Measurements from ENCODE around the gene F5.
A peak's percentile ranks its signal among the peaks of the same experiment; 100 is the strongest.
"Not testable (repeated sequence)": the region's sequence is repeated elsewhere in the genome, so short reads cannot be mapped to it uniquely, and the experiment has no call there.

The F5 gene

DNA sequence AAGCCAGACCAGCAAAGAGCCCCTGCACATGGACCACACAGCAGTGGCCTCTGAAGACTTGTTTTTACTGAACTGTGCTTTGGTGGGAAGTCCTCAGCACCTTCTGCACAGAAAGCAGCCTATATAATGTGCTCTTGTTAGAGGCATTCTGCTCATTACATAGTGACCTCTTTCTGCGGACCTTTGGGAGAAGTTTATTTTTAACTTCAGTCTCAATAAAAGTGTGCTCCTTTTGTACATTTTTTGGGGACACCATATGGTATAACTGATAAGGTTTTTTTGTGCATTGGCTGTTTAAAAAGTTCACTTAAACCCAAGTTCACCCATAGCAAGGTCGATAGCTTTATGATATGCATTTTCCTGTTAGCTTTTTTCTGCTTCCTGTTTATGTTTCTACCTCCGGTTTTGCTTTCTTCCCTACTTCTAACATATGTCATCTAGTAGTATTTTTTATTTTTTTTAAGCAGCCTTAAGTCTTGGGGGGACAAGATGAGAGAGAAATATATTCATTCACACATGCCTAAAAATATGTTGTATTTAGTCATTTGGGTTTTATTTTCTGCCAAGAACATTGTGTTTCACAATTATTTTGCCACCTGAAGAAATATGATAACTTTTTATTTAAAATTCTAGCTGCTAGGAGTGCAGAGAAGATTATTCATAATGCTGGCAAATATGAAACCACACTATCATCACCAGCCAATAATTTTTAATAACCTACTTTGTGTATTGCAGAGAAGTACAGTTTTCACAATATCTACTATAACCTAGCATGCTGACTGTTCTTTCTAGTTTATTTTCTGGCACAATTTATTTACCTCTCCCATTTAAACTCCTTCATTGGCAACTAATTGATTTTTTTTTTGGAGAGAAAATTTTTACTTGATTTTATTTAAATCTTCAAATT is 77.6 kb downstream of the F5 start:
- no peak for DNase-seq

DNA sequence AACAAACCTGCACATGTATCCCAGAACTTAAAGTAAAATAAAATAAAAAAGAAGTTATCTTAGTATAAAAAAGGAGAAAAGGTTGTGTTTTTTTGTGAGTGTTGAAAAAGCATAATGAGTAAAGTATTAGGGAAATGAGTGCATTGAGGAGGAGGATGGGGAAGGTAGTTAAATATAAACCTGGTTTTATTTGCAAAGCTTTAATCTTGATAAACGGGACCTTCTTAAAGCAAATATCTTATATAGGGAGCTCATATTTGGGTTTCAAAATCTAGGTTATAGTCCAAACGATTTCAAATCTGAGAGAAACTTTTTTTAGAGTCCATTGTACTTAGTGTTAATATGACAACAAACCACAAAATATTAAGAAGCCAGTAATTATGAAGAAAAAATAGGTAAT is 78.9 kb downstream of the F5 start:
- no peak for DNase-seq

DNA sequence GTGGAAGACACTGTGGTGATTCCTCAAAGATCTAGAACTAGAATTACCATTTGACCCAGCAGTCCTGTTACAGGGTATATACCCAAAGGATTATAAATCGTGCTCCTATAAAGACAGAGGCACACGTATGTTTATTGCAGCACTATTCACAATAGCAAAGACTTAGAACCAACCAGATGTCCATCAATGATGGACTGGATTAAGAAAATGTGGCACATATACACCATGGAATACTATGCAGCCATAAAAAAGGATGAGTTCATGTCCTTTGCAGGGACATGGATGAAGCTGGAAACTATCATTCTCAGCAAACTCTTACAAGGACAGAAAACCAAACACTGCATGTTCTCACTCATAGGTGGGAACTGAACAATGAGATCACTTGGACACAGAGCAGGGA is 82.7 kb downstream of the F5 start:
- not testable (repeated sequence) for DNase-seq

DNA sequence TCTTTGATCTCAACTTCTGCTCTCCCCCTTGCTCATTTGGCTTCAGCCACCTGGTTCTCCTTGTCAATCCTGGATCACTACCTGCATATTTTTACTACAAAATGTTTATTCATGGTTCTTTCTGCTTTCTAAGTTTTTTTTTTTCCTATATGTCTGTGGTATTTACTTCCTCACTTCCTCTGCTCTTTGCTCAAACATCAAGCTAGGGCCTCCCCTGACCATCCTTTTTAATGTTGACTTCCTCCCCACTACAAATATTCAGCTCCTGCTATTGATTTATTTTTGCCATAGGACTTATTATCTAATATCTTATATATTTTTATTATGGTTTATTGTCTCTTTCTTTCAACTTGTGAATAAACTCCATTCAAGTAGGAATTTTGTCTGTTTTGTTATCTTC is 86.5 kb downstream of the F5 start:
- no peak for DNase-seq

DNA sequence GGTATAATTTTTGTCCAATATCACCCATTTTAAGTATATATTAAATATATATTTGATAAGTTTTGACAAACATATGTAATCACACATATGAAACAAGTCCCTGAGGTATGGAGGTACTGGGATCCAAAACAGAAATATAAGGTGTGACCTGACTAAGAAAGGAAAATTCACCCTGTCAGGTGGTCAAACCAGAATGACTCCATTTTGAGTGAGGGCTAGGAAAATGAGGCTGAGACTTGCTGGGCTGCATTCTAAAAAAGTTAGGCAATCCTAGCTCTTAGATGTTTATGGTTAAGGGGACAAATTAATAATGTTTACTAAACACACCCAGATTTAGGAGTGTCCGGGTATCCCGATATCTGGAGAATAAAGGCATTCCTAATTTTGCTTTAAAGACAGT is 89.0 kb downstream of the F5 start:
- DNase-seq, result no peak

DNA sequence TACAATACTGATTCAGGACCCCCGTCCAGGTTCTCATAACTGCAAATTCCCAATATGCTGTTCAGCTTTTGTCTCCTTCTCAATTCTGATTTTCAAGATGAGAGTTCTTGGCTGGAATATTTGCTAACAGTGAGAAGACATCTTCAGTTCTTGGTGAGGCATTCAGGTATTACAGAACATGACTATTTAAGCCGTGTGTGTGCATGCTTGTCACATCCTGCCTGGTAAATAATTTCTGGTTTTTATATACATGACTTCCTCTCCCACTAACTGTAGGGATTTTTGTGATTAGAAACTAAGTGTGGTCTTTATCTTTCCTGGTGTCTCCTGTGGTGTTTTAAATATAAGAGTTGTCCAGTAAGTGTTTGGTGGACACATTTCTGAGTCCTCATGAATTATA is 90.4 kb downstream of the F5 start:
- DNase-seq, result no peak

DNA sequence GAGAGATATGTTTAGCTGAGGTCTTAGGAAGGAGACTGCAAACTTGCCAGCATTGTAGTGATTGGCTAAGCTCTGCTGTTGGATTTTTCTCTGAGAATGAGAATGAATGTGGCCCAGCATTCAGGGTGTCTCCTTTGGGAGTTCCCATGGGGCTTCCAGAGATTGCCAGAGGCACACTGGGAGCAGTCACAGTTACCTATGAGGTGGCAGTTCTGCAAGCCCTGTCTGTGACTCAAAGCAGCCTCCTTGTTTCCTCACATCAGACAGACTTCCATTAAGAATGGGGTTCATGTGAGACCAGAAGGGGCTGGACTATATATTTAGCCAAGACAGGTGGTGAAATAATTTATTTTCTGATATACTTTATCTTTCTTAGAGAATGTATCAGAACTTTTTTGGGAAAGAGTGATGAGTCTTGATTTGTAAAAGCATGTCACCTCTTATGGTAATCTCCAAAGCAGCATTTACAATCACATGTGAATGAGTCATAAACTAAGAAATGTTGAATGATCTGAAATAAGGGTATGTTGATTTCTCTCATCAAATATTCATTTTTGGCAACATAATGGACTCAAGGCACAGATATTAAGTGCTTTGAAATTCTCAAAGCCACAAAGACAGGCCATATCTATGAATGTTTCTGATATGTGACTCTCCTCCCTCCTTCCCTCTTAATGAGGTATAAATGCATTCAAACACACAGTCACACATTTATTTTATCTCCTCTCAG is 91.1 kb downstream of the F5 start:
- DNase-seq, result no peak

DNA sequence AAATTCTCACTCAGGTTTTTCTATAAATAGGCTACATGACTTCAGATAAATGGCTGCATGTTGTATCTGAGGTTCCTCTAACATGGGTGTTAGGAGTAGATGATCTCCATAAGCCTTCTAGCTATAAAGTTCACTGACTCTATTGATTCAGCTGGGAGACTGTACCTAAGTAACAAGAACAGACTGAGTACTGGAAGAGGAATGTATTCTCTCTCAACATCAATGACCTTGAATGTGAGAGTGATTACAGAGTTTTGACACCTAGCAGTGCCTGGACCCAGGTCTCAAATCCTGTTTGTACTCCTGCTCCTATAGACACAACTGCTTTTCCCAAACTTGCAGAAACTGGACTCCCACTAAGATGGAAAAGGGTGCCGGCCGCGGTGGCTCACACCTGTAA is 91.9 kb downstream of the F5 start:
- no peak for DNase-seq

DNA sequence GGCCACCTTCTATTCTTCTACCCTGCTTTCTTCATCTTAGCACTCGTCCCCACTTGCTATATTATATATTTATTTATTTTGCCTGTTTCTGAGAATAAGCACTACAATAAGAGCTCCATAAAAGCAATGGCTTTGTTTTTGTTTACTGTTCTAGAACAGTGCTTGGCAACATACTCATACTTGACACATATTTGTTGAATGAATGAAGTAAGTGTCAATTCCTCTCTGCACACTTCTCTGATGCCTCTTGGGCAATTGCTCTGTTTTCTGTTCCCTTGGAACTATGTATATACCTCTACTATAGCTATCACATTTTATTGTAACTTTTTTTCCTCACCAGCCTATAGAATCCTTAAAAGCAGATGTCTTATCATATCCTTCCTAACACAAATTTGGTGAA is 93.0 kb downstream of the F5 start:
- DNase-seq, result no peak

DNA sequence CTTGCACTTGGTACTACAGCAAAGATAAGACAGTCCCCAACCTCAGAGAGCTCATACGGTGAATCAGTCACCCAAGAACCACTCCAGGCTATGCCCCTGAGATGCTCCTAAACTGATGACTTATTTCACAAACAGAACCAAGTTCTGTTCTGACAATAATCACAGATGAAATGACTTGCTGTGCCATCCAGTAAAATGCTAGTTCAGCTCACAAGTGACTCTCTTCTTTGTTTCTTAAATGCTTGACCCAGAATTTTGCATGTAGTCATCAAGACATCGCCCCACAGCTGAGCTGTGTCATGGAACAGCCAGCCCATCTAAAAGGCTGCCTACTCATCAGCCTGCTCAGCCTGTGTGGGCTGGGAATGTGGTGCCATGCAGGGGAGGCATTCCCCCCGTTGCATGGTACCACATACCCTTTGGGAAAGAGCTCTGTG is 94.4 kb downstream of the F5 start:
- no peak for DNase-seq

DNA sequence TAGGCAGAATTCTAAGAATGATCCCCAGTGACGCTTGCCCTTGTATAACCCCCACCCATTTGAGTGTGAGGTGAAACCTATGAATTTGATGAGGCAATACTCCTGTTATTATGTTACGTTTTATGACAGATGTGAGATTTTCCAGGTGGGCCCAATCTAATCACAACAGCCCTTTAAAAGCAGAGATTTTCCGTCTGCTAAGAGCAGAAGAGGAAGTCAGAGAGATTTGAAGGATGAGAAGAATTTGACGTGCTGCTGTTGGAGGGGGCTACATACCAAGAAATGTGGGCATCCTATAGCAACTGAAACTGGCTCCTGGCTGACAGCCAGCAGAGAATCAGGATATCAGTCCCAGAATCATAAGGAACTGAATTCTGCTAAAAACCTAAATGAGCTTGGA is 98.1 kb downstream of the F5 start:
- DNase-seq, result no peak

DNA sequence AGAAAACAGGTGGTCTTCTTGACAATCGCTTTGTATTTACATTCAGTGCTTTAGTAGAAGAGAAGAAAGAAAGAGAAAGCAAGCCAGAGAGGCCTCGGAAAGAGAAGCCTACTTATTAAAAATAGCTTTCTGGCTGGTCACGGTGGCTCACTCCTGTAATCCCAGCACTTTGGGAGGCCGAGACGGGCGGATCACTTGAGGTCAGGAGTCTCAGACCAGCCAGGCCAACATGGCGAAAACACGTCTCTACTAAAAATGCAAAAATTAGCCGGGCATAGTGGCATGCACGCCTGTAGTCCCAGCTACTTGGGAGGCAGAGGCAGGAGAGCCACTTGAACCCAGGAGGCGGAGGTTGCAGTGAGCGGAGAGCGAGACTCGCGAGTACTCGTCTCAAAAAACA is 98.7 kb downstream of the F5 start:
- DNase-seq, result no peak

DNA sequence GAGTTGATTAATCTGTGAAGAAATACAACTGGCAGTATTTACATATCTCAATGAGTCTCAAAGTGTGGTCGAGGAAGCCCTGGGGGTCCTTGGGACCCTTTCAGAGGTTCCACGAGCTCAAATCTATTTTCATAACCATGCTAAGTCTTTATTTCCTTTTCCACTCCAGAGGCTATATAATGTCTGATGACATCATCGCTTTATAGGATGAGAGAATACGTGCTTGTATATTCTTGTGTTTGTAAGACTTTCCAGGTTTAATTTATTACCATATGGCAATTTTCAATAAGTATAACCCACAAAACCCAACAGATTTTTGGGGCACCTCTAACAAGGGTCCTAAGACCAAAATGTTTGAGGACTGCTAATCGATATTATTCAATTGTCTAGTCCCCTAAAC is 99.1 kb downstream of the F5 start:
- no peak for DNase-seq

DNA sequence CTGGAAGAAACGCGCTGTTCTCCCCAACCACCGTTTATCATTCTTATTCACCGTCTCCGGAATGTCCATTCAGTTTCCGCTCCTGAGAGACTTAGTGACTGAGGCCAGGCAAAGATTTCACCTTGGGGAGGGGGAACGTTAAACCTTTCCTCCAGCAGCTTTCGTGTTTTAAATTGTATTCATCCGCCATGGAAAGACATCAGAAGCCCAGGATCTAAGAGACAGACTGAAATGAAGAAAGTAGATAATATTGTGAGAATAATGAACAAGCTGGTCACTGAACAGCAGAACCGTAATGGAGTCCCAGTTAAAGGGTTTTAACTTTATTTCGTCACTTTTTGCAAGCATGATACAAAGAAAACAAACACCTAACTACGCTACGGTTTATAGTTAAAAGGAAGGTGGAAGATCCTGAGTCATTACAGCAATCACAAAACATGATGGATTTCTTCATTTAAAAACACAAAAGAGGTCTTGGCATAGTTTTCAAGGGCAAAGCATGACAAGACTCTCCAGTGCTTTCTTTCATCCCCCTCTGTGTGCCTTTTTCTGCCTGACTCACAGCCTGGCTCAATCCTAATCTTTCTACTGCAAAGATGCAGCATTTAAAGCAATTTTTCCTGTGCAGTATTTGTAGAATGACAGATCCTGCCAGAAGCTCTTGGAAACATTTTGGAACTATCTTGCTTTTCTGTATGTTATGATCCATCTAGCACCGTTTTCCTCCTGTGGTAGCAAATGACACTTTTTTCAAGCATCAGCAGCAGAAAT is 99.8 kb downstream of the F5 start:
- DNase-seq, result peak; percentile 84

DNA sequence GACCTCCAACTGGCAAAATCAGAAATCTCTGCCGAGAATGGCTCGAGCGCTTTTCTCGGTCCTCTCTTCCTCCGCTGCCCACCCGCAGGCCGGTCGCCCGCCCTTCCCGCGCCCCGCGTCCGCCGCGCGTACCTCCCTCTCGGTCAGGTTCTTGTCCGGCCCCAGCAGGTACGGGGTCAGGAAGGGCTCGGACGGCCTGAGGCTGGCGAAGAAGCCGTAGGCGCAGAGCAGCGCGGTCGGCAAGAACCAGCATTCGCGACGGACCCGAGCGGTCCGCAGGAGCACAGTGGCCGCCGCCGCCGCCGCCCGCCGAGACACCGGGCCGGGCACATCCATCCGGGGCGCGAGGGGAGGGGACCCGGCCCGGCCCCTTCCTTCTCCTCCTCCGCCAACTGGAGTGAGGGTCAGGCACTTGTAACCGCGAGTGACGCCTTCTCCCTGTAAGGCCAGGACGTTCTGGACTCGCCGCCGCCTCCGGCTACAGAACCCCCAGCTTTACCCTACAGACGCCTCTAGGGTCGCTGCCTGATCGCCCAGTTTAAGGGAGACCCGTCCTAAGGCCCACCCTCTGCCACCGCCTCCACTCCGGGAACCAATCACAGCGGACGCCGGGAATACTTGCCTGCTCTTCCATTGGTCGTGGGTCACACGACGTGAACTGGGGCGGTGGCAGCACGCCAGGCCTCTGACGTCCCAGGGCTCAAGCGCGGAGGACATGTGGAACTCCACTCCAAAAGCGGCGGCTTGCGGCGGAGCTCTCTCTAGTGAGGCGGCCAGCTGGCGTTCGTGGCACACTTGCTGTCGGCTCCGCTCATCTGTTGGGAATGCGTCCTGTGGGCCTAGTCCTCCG is 100.6 kb downstream of the F5 start, which contains the start of gene SLC19A2:
Gene SLC19A2, minus strand, starts transcription at position 514 of the 850 bp plus-strand sequence. Its CDS starts 178 bp downstream, at position 336.
- peak; percentile 98 for DNase-seq

DNA sequence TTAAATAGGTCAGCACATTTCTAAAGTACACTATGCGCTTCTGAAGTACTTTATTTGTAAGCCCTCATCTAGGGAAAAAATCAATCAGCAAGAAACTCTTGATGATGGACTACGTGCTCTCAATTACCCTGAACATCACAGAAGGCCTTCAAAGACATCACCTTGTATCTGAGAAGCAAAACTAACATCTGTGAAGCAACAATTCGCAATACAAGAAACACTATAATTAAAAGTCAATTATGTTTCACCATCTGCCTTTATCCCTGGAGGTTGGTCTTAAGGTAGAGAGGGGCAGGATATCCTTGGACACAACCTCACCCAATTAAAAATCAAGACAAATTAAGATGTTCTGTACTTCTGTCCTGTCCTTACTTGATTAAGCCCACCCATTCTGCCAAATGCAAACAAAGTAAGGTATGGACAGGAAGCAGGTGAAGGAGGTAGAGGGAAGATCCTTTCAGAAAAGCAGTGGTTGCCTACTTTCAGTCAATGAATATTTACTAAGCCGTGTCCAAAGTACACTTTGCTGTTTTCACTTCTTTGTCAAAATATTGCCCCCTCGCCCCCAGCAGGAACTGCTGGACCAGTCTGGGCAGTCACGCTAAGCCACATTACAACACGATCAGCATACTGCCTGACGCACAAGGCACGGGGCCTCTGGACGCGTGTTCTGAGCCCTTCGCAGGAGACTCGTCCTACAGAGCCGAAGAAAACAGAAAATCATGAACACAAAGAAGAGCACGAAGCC is 101.4 kb downstream of the F5 start:
- DNase-seq, result peak; percentile 30

DNA sequence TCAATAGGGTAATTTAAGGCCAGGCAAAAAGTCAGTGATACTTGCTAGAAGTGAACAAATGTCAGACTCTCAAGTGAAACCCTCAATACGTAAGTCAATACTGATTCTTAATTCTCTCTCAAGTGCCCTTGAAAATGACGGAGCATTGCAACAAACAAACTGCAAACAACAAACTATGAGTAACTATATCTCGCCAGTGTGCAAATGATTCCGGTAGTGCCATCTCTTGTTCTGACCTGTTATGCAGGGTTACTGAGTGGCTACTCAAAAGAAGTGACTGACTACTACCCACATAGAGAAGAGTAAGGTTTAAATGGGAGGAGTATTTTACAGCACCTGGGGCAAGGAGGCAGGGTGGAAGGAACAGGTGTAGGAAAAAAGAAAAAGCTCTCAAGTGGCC is 102.2 kb downstream of the F5 start:
- no peak for DNase-seq

DNA sequence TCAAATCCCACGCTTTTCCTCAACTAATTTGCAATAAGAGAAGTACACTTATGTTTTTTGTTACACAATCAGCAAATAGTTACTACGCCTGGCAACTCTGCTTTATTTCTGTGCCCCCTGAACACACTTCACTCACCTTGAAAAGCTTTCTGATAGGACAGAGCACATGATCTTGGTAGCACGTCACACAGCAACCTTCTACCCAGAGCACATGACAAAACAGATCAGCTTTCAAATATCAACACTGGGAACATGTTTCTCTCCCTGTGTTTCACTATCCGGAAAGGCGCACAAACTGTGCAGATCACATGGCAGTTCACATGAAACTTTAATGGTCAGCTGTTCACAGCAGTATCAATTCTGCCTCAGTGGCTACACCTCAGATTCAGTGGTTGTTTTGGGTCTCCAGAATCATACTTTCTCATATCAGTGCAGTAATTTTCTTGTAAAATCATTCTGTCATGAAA is 102.7 kb downstream of the F5 start:
- DNase-seq, result no peak

DNA sequence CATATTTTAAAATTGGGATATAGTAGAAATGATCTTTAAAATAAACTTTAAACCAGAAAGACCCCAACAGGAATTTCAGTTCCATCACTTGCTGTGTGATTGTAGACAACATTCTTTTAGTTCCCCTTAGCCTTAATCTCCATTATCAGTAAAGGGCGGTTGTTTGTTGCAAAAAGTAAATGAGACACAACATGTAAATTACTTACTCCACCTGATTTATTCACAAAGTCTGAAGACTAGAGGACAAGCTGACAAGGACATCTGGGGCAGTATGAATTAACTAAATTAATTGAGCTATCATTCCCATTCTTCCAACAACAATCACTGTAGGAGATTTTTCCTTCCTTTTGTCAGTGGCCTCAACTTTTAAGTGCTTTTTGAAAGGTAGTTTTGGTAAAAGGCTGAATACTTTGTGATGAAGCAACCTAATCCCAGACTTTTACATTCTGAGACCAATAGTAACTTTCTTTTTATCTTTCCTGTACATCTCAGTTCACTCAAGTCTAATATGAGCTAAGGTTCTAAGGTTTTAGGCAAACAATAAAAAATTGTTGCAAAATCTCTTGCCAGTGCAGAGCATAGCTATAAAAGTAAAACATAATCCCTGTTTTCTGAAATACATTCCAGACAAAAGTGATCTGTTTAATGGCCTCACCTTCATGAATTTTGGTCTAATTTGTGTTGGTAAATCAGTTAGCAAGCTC is 106.8 kb downstream of the F5 start:
- DNase-seq, result no peak

DNA sequence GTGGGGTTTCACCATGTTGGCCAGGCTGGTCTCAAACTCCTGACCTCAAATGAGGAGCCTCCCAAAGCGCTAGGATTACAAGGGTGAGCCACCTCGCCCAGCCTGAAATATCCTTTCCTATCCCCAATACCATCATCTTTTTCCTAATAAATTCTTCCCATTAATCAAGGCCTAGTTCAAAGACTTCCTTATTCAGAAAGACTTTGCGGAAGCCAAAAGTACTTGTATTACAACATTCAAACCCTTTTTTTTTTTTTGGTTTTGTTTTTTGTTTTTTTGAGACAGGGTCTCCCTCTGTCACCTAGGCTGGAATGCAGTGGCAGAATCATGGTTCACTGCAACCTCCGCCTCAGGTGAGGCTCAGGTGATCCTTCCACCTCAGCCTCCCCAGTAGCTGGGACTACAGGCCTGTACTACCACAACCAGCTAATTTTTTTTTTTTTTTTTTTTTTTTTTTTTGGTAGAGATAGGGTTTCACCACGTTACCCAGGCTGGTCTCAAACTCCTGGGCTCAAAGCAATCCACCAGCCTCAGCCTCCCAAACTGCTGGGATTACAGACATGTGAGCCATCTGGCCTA is 108.1 kb downstream of the F5 start:
- DNase-seq, result no peak

Measured in kidney glomerular epithelial cell (primary cell).